A673 (cell line): ENCODE results near the gene STPG1.

Source experiments
- EZH2 ChIP-seq: fragments of 200-600 bp; sonication (generic); IDR thresholded peaks from 2 replicates; pipeline ENCODE4 v1.6.1; 2017; ENCODE audit warnings: borderline replicate concordance, low read depth, mild to moderate bottlenecking, mixed read lengths, antibody characterized with exemption, low read length; ENCODE audit not compliant: poor library complexity, severe bottlenecking
- TF ChIP-seq, protein P1 (sequence below): fragments of 300-800, 200-600 bp; sonication (generic); conservative IDR thresholded peaks from 2 replicates; pipeline ENCODE4 v1.5.1; 2017; ENCODE audit warnings: low read depth, mild to moderate bottlenecking, antibody characterized with exemption, low read length, moderate library complexity, mixed read lengths

DNA sequence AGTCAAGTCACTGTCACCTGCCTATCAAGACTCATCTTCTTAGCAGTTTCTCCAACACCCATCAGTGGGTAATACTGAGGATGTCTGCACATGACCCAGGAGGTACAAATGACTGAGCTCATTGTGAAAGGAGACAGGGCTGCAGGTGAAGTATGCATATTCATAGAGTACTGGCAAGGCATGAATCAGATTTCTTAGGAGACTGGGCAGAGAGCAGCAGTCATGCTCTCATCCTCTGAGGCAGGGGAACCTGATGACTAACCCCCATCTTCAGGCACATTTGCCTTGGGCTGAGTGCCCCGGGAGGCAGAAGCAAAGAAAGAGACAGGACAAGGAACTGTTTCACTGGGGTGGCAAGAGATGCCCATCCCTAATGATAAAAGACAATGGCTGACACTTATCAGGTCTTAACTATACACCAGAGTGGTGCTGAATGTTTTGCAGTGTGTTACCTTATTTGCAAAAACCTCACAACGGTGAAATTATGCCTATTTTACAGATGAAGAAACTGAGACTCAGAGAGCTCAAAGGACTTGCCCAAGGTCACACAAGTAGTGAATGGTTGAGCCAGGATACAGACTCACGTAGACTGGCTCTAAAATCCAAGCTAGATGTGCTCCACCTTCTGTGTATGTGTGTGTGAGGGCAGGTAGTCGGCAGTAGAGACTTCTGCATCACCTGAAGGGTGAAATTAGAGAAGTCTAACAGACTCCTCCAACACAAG, 103.7 kb downstream of the STPG1 start:
- TF ChIP-seq, protein P1, sequence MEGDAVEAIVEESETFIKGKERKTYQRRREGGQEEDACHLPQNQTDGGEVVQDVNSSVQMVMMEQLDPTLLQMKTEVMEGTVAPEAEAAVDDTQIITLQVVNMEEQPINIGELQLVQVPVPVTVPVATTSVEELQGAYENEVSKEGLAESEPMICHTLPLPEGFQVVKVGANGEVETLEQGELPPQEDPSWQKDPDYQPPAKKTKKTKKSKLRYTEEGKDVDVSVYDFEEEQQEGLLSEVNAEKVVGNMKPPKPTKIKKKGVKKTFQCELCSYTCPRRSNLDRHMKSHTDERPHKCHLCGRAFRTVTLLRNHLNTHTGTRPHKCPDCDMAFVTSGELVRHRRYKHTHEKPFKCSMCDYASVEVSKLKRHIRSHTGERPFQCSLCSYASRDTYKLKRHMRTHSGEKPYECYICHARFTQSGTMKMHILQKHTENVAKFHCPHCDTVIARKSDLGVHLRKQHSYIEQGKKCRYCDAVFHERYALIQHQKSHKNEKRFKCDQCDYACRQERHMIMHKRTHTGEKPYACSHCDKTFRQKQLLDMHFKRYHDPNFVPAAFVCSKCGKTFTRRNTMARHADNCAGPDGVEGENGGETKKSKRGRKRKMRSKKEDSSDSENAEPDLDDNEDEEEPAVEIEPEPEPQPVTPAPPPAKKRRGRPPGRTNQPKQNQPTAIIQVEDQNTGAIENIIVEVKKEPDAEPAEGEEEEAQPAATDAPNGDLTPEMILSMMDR = no peak
- no peak for TF ChIP-seq EZH2
